GM12878 (cell line): ENCODE data around the gene PDE10A. TPM values are rescaled to one million over a fixed set of nuclear protein-coding genes. Genes with fewer than 3 reads are reported as not detected.

Experiments used
- ATAC-seq: fragments of 200-7000 bp; cut with Tn5 transposase; 3 replicates; pipeline ENCODE4 v1.9.1; 2020; ENCODE audit warnings: mild to moderate bottlenecking, moderate library complexity
- BruUV-seq: library from RNA; stranded (reverse); fragments of 400-500 nt; replicated peaks from 2 replicates; lab custom pipeline; 2021; lab: Mats Ljungman, UMichigan
- CTCF ChIA-PET: fragments of 300-600 bp; sonication (Branson Sonifier 250); formaldehyde crosslinking; extraction: SDS; loops from one replicate; lab custom pipeline; 2021; ENCODE audit warnings: inconsistent platforms; lab: Yijun Ruan, JAX
- POLR2A ChIA-PET: fragments of 350-600 bp; formaldehyde crosslinking; extraction: SDS; loops from one replicate; lab custom pipeline; 2021; ENCODE audit warnings: inconsistent platforms; lab: Charles Lee
- RAD21 ChIA-PET: fragments of 300-600 bp; sonication (Branson Sonifier 250); formaldehyde crosslinking; loops from one replicate; lab custom pipeline; 2023; ENCODE audit warnings: antibody characterized with exemption; ENCODE audit not compliant: unreplicated experiment; lab: Charles Lee
- SMC1A ChIA-PET: fragments of 300-600 bp; sonication (Branson Sonifier 250); formaldehyde crosslinking; loops from one replicate; lab custom pipeline; 2023; ENCODE audit not compliant: unreplicated experiment, uncharacterized antibody; lab: Charles Lee
- DNase-seq: peaks from one replicate; pipeline ENCODE4 v3.0.0-alpha.2; 2011; ENCODE audit warnings: low read depth, low spot score
- FAIRE-seq: peaks from 3 replicates; lab custom pipeline; 2011; peaks lifted over from hg19 to GRCh38; lab: Jason Lieb, UNC
- H2AFZ ChIP-seq: 2 replicates; pipeline ENCODE4 v1.6.0; 2011; ENCODE audit warnings: low read depth, low read length, control low read depth; ENCODE audit not compliant: control insufficient read depth
- H3K27ac ChIP-seq: 2 replicates; pipeline ENCODE4 v1.5.1; 2011; ENCODE audit warnings: control low read depth; ENCODE audit not compliant: control insufficient read depth, insufficient read depth
- H3K27me3 ChIP-seq, 2 experiments: replicated peaks in 1 of 2; 2 replicates each; pipeline versions ENCODE4 v1.6.0 to v1.6.1; 2011; ENCODE audit warnings: low read length in 1 of 2; ENCODE audit not compliant: control insufficient read depth in 2 of 2, insufficient read depth in 2 of 2
- H3K36me3 ChIP-seq, 2 experiments: 2 replicates each; pipeline ENCODE4 v1.5.1; 2011; ENCODE audit warnings: low read length in 1 of 2; ENCODE audit not compliant: control insufficient read depth in 2 of 2, insufficient read depth in 2 of 2
- H3K4me1 ChIP-seq: 2 replicates; pipeline ENCODE4 v1.6.1; 2011; ENCODE audit warnings: mild to moderate bottlenecking, low read length, moderate library complexity, mixed read lengths; ENCODE audit not compliant: control insufficient read depth, insufficient read depth
- H3K4me2 ChIP-seq: 2 replicates; pipeline ENCODE4 v1.6.0; 2011; ENCODE audit warnings: control low read depth; ENCODE audit not compliant: control insufficient read depth, insufficient read depth
- H3K4me3 ChIP-seq: fragments of 200-600 bp; sonication (generic); 2 replicates; pipeline ENCODE4 v1.5.1; 2016
- H3K79me2 ChIP-seq: 2 replicates; pipeline ENCODE4 v1.6.0; 2011; ENCODE audit warnings: low read length; ENCODE audit not compliant: control insufficient read depth, insufficient read depth
- H3K9ac ChIP-seq: 2 replicates; pipeline ENCODE4 v1.8.0; 2011; ENCODE audit warnings: low read length, control low read depth, mixed read lengths; ENCODE audit not compliant: control insufficient read depth, insufficient read depth
- H3K9me3 ChIP-seq: replicated peaks from 3 replicates; pipeline ENCODE4 v1.5.1; 2011; ENCODE audit warnings: mild to moderate bottlenecking, low read length; ENCODE audit not compliant: control insufficient read depth, insufficient read depth
- H4K20me1 ChIP-seq: 2 replicates; pipeline ENCODE4 v1.6.0; 2011; ENCODE audit not compliant: control insufficient read depth, insufficient read depth
- CBFB ChIP-seq: IDR thresholded peaks from 2 replicates; pipeline ENCODE4 v1.6.1; 2016; ENCODE audit warnings: antibody characterized with exemption, low read depth
- ETV6 ChIP-seq, 2 experiments: fragments of 450-650 bp in 1 of 2; IDR thresholded peaks in 1 of 2; conservative IDR thresholded peaks in 1 of 2; 2 replicates each; pipeline ENCODE4 v1.6.1; 2014; ENCODE audit warnings: antibody characterized with exemption in 1 of 2, borderline replicate concordance in 1 of 2, low read depth in 1 of 2, mild to moderate bottlenecking in 1 of 2, moderate library complexity in 1 of 2
- IKZF2 ChIP-seq, 2 experiments: fragments of 450-650 bp; IDR thresholded peaks; 2 replicates each; pipeline ENCODE4 v1.6.1; 2017; ENCODE audit warnings: mild to moderate bottlenecking in 2 of 2, moderate library complexity in 2 of 2
- NFXL1 ChIP-seq: fragments of 450-650 bp; IDR thresholded peaks from 2 replicates; pipeline ENCODE4 v1.6.1; 2017; ENCODE audit warnings: antibody characterized with exemption, mild to moderate bottlenecking, borderline replicate concordance
- NR2C1 ChIP-seq: fragments of 450-650 bp; IDR thresholded peaks from 2 replicates; pipeline ENCODE4 v1.6.1; 2017; ENCODE audit warnings: antibody characterized with exemption, mild to moderate bottlenecking, moderate library complexity
- POLR2AphosphoS2 ChIP-seq: IDR thresholded peaks from 2 replicates; pipeline ENCODE4 v1.6.1; 2011; ENCODE audit warnings: low read depth, mild to moderate bottlenecking, low read length, improper control_type of control experiment, moderate library complexity
- PRDM15 ChIP-seq: fragments of 450-650 bp; formaldehyde crosslinking; IDR thresholded peaks from 2 replicates; pipeline ENCODE4 v1.4.0; 2020; ENCODE audit warnings: mild to moderate bottlenecking, moderate library complexity
- ZBTB4 ChIP-seq: fragments of 450-650 bp; formaldehyde crosslinking; IDR thresholded peaks from 2 replicates; pipeline ENCODE4 v1.4.0; 2022; ENCODE audit warnings: mild to moderate bottlenecking, moderate library complexity
- WGBS: methylation state at CpG from one replicate; pipeline ENCODE4 v1.1.6; 2016; ENCODE audit warnings: low lambda C conversion rate; ENCODE audit not compliant: insufficient replicate concordance, insufficient coverage; ENCODE audit errors: missing lambda C conversion rate; 5-methylcytosine and 5-hydroxymethylcytosine counted together
- in situ Hi-C: fragments of 300-500 bp; cut with MboI; formaldehyde crosslinking; loops from 9 replicates; pipeline ENCODE4 v1.14.3; 2018; ENCODE audit warnings: mixed read lengths
- intact Hi-C: fragments of 100-400 bp; cut with micrococcal nuclease; formaldehyde crosslinking; loops from one replicate; pipeline ENCODE4 v1.14.2; 2022; ENCODE audit not compliant: unreplicated experiment
- polyA plus RNA-seq, 11 experiments: library from polyadenylated mRNA; depleted of rRNA in 4 of 11; unstranded in 6 of 11; stranded (reverse) in 5 of 11; fragments of >200 nt; fragmentation: Nextera tagmentation in 4 of 11; fragmentation: Illumina TruSeq in 1 of 11; extraction: Ambion mirVana in 4 of 11; extraction: Trizol in 1 of 11; gene quantifications; 1 replicate in 1 of 11; 2 replicates in 10 of 11; pipeline versions ENCODE4 v1.2.1 to v1.2.3, GENCODE V29; 2011 to 2016; ENCODE audit warnings: inconsistent platforms in 2 of 11, missing spikeins in 2 of 11, low read depth in 1 of 11
- total RNA-seq, 4 experiments: library from RNA; depleted of rRNA in 3 of 4; stranded (reverse); fragments of >200 nt in 3 of 4; fragmentation: Illumina TruSeq in 1 of 4; extraction: Trizol in 1 of 4; gene quantifications; 2 replicates each; pipeline versions ENCODE4 v1.2.1 to v1.2.3, GENCODE V29; 2013 to 2021

PDE10A gene
- total and polyA plus RNA-seq, 10 of the 15 experiments (the other 5 are each of a cell fraction or from before 2014, with no cell fraction given), result under 0.01 to 1.3 (median 0.03) TPM; not detected in 2

GRCh38 chr6:165638530-165638929, 24.5 kb downstream of the PDE10A start:
- TF ChIP-seq NR2C1, result no peak
- no peak for TF ChIP-seq PRDM15 (CRISPR knock-in tag)
- no peak for TF ChIP-seq CBFB
- no peak for TF ChIP-seq IKZF2 (IDR thresholded peaks at IDR 0.05)
- TF ChIP-seq ETV6 (conservative IDR thresholded peaks at IDR 0.05 in 1 of 2, IDR thresholded peaks at IDR 0.05 in 1 of 2; ENCODE audit: borderline replicate concordance in 1 of 2, low read depth in 1 of 2), result no peak
- no peak for TF ChIP-seq ZBTB4 (CRISPR knock-in tag)
- no peak for TF ChIP-seq POLR2AphosphoS2
- no peak for TF ChIP-seq NFXL1
- no peak for FAIRE-seq
- WGBS, result 73% methylated on average over 2 of the region's 2 CpGs
- no peak for DNase-seq
- BruUV-seq, result no TSS peak
- Histone ChIP-seq H3K27ac (no peak overlapping the region), H3K27me3 (no peaks in the 10 kb centered on the region; a peak in 2 of 4 replicates), H4K20me1 (no peaks in the 10 kb centered on the region), H3K36me3 (no peaks in the 10 kb centered on the region), H3K9me3 (no peaks in the 10 kb centered on the region), H3K79me2 (no peaks in the 10 kb centered on the region), H3K9ac (no peak overlapping the region), H3K4me2 (no peak overlapping the region), H3K4me1 (no peaks in the 10 kb centered on the region), H2AFZ (no peak overlapping the region), H3K4me3 (no peak overlapping the region)
- SMC1A ChIA-PET, result no interaction called here
- POLR2A ChIA-PET, result no interaction called here
- in situ Hi-C loops (no loop called here), intact Hi-C loops (no loop called here)
- no peak for ATAC-seq
- CTCF ChIA-PET, result no interaction called here
- RAD21 ChIA-PET, result no interaction called here
